Neural crest cell (in vitro differentiated cells): ENCODE measurements around the gene CILP2. TPM values are rescaled to one million over a fixed set of nuclear protein-coding genes. Genes with fewer than 3 reads are reported as not detected.

Experiments used
- DNase-seq: peaks from one replicate; pipeline ENCODE4 v3.0.0; 2021; ENCODE audit warnings: low read depth, mixed read lengths, low spot score
- H3K27ac Mint-ChIP-seq: one replicate; pipeline ENCODE4 v1.8.0; 2021; ENCODE audit warnings: mild to moderate bottlenecking, mixed read lengths; ENCODE audit not compliant: unreplicated experiment
- H3K27me3 Mint-ChIP-seq: 2 replicates; pipeline ENCODE4 v1.8.0; 2021; ENCODE audit warnings: low read depth, mild to moderate bottlenecking, mixed read lengths
- H3K36me3 Mint-ChIP-seq: 2 replicates; pipeline ENCODE4 v1.8.0; 2021; ENCODE audit warnings: low read depth, mild to moderate bottlenecking, mixed read lengths
- H3K4me1 Mint-ChIP-seq: 2 replicates; pipeline ENCODE4 v1.8.0; 2021; ENCODE audit warnings: mixed read lengths
- H3K4me3 Mint-ChIP-seq: one replicate; pipeline ENCODE4 v1.8.0; 2021; ENCODE audit warnings: mild to moderate bottlenecking, mixed read lengths
- H3K9me3 Mint-ChIP-seq: 2 replicates; pipeline ENCODE4 v1.8.0; 2021; ENCODE audit warnings: mixed read lengths
- total RNA-seq: library from RNA; stranded (reverse); gene quantifications from 2 replicates; pipeline ENCODE4 v1.2.1, GENCODE V29; 2021
- TF ChIP-seq, protein P1 (sequence below): fragments of 200-600 bp; sonication (generic); conservative IDR thresholded peaks from 2 replicates; pipeline ENCODE4 v1.5.0; 2021; ENCODE audit warnings: antibody characterized with exemption, mild to moderate bottlenecking

The CILP2 gene
- total RNA-seq, 1 donor from 2014 or later: 2.7 TPM

DNA sequence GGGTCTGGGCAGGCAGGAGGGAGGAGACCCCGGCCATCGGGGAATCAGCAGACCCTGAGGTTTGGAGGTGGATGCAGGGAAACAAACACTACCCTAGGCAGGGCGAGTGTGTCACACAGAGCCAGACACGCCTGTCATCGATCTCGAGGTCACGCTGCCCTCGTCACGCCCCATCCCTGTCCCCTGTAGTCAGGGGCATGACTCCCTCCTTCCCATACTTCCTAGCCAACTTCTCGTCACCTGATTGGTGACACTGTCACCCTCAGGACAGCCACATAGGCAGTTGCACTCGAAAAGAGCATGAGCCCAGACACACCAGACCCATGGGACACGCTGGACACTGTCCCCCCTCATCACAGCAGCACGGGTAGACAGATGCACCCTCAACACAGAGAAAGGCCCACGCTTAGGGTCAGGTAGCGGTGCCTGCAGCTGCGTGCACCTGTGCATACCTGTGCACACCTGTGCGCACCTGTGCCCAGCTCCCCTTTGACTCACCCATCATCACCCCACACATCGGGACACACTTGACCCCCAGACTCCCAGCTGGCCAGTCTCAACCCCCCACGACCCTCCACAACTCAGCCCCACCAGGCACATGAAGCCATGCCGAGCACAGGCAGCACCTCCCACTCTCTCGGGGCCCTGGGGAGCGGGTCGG, 11.9 kb downstream of the CILP2 start:
- Mint-ChIP-seq H3K4me3 (no peak overlapping the region), H3K9me3 (no peaks in the 10 kb centered on the region), H3K27me3 (no peaks in the 10 kb centered on the region), H3K36me3 (no peaks in the 10 kb centered on the region), H3K27ac (no peak overlapping the region), H3K4me1 (peaks cover 4% of the 10 kb centered on the region)
- no peak for DNase-seq
- TF ChIP-seq, protein P1, sequence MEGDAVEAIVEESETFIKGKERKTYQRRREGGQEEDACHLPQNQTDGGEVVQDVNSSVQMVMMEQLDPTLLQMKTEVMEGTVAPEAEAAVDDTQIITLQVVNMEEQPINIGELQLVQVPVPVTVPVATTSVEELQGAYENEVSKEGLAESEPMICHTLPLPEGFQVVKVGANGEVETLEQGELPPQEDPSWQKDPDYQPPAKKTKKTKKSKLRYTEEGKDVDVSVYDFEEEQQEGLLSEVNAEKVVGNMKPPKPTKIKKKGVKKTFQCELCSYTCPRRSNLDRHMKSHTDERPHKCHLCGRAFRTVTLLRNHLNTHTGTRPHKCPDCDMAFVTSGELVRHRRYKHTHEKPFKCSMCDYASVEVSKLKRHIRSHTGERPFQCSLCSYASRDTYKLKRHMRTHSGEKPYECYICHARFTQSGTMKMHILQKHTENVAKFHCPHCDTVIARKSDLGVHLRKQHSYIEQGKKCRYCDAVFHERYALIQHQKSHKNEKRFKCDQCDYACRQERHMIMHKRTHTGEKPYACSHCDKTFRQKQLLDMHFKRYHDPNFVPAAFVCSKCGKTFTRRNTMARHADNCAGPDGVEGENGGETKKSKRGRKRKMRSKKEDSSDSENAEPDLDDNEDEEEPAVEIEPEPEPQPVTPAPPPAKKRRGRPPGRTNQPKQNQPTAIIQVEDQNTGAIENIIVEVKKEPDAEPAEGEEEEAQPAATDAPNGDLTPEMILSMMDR: no peak

DNA sequence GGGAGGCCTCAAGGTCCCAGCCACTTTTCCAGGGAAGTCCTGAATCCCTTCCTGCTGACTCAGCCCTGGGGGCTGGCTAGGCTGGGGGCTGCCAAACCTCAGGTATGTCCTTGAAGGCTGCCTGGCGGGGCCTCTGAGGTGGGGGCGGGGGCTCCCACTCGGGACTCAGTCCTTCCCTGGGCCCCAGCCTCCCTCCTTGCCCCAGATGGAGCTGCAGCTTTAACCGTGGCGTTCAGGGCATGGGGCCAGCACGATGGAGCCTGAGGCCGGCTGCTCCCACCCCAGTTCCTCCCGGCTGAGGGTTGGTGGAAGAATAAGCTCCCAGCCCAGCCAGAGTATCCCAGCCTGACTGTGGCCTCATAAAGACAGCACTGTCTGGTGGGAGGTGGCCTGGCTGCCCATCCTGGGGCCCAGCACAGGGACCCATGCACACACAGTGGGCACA, 12.4 kb downstream of the CILP2 start:
- no peak for DNase-seq
- Mint-ChIP-seq H3K4me3 (no peak overlapping the region), H3K27me3 (no peaks in the 10 kb centered on the region), H3K9me3 (no peaks in the 10 kb centered on the region), H3K27ac (no peak overlapping the region), H3K36me3 (no peaks in the 10 kb centered on the region), H3K4me1 (peaks cover 4% of the 10 kb centered on the region)
- TF ChIP-seq, protein P1: no peak

DNA sequence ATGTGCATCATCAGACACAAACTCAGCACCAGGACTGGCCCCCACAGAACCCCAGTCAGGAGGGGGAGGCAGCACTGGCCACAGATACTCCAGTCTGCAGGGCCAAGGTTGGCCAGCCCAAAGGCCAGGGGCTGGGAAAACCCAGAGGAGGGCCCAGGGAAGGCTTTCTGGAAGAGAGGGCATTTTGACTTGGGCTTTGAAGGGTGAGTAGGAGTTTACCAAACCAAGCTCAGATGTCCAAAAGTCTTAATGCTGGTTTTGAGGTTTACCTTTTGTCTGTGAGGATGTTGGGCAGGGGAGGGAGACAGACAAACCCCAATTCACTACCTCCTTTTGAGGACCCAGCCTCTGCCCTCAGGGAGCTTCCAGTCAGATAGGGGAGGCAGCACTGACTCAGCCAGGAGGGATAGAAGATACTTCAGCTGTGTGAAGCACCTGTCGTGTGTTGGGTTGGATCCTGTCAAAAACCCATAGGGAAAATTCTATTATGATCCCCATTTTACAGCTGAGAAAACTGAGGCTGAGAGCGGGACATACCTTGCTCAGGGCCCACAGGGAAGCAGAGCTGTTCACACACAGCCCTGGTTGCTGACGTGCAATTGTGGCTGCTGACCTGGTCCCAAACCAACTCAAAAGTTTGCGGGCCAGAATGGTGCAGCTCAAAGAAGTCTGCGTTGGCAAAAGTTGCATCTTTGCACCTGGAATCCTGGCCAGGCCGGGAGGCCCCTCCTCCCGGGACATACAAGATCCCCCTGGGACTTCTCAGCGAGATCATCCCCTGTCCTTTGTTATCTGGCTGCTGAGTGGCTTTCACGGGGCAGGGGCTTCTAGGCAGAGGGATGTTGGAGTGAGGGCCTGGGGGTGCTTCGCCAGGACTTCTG, 13.1 kb downstream of the CILP2 start:
- no peaks in the 10 kb centered on the region for H3K9me3 Mint-ChIP-seq
- no peak for DNase-seq
- TF ChIP-seq, protein P1: no peak
- H3K27me3 Mint-ChIP-seq: no peaks in the 10 kb centered on the region
- no peak overlapping the region for H3K27ac Mint-ChIP-seq
- no peaks in the 10 kb centered on the region for H3K36me3 Mint-ChIP-seq
- H3K4me1 Mint-ChIP-seq: peaks cover 4% of the 10 kb centered on the region
- H3K4me3 Mint-ChIP-seq: no peak overlapping the region

DNA sequence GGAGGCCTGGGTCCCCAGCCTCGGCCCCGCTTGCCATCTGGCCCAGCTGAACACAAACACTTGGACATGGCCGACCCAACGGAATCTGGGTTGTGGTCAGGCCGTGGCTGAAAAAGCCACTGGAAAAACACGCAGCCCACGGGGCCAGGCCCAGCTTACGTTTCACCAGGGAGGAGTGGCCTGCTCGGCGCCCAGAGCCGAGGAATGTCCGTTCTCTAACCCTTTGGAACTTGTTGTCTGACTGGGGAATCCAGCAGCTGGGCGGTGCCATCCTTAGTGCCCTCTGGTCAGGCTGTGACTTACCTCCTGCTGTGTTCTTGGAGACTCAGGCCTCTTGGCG, 13.8 kb downstream of the CILP2 start:
- no peak overlapping the region for H3K27ac Mint-ChIP-seq
- H3K4me1 Mint-ChIP-seq: peaks cover 4% of the 10 kb centered on the region
- DNase-seq: no peak
- H3K4me3 Mint-ChIP-seq: no peak overlapping the region
- no peaks in the 10 kb centered on the region for H3K9me3 Mint-ChIP-seq
- H3K36me3 Mint-ChIP-seq: no peaks in the 10 kb centered on the region
- TF ChIP-seq, protein P1: no peak
- H3K27me3 Mint-ChIP-seq: no peaks in the 10 kb centered on the region

DNA sequence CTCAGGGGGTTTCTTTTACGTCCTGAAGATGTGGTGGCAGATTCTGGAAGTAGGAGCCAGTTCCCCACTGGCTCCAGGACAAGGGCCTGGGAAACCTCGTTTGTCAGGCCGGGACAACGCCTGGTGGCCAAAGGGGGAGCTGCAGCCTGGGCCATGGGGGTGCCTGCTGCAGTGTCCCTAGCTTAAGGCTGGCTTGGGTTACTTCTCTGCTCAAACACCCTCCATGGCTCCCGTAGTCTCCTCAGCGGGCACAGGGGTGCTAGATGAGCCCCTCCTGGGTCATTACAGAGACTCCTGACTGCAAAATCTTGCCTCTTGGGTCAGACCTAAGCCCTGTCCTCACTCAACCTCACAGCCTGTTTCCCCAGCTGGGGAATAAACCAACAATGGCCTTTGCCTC, 14.7 kb downstream of the CILP2 start:
- Mint-ChIP-seq H3K27ac (no peak overlapping the region), H3K4me1 (peaks cover 4% of the 10 kb centered on the region), H3K9me3 (no peaks in the 10 kb centered on the region), H3K27me3 (no peaks in the 10 kb centered on the region), H3K36me3 (no peaks in the 10 kb centered on the region), H3K4me3 (no peak overlapping the region)
- TF ChIP-seq, protein P1: peak; percentile 69
- peak; percentile 63 for DNase-seq
